Eye (tissue), 1 donor: ENCODE data around the gene RXYLT1.
A peak's percentile ranks its signal among the peaks of the same experiment; 100 is the strongest.
"Not testable (repeated sequence)": the region's sequence is repeated elsewhere in the genome, so short reads cannot be mapped to it uniquely, and the experiment has no call there.

Experiments
- DNase-seq: peaks from one replicate; pipeline ENCODE4 v3.0.0-alpha.2; 2015

RXYLT1 gene

DNA sequence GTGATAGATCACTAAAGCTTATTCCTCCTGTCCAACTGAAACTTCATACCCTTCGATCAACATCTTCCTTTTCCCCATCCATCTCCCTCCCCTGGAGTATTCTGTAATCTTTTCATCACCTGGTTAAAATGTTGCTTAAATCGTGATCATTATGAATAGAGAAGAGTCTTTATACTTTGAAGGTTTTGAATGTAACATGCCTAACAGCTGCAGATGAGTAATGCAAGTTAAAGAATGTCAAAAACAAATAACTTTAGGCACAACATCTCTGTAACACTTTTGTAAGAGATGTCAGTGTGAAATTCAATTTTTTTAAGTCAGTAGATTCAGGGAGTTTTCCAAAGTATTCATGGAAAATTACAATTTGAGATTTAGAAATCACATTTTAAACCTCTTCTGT is 25.0 kb downstream of the RXYLT1 start:
- no peak for DNase-seq

DNA sequence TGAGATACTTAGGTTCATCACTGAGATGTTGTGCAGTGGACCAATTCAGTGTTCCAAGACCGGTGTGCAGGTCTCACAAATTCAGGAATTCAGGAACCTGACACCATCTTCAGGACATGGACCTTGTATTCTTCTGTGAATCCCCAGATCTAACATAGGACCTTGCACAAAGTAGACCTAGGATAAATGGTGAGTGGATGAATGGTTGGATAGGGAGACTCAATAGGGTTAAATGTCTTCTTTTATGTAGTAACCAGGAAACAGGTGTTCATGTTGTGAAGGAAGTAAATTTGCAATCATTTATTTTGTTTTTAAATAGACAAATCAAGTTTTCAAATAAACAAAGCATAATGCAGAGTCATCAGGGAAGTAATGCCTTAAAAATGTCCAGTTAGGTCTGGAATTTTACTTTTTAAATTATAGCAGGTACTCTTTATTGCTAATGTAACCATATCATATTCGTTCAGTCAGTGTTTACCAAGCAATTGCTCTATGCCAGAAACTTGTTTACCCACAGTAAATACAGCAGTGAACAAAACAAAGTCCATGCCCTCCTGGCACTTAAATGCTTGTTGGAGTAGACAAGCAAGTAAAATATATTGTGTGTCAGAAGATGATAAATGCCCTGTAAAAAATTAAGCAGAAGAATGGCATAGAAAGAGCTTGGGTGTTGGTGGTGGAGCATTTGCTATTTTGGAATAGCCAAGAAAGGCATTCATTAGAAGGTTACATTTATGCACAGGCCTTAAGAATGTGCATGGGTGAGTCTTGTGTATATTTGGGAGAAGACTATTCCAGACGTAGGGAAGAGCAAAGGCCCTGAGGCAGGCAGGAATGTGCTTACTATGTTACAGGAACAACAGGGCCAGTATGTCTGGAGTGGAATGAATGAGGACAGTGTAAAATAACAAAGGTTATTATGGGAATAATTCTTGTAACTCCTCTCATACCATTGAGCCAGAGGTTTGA is 26.3 kb downstream of the RXYLT1 start:
- no peak for DNase-seq

DNA sequence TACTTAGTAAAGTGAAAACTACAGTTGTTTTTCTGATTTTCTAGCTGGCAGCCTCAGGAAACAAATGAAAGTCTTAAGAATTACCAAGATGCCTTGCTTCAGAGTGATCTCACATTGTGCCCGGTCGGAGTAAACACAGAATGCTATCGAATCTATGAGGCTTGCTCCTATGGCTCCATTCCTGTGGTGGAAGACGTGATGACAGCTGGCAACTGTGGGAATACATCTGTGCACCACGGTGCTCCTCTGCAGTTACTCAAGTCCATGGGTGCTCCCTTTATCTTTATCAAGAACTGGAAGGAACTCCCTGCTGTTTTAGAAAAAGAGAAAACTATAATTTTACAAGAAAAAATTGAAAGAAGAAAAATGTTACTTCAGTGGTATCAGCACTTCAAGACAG is 28.9 kb downstream of the RXYLT1 start:
- DNase-seq = no peak

- no peak for DNase-seq
Measured at GRCh38 chr12:63809566-63809965, 29.9 kb downstream of the RXYLT1 start.

- DNase-seq = no peak
Measured at GRCh38 chr12:63811334-63811733, 31.6 kb downstream of the RXYLT1 start.

GRCh38 chr12:63811755-63812154 is 32.0 kb downstream of the RXYLT1 start:
- DNase-seq = no peak

- DNase-seq = no peak
Measured at GRCh38 chr12:63814146-63814772, 34.5 kb downstream of the RXYLT1 start.

DNA sequence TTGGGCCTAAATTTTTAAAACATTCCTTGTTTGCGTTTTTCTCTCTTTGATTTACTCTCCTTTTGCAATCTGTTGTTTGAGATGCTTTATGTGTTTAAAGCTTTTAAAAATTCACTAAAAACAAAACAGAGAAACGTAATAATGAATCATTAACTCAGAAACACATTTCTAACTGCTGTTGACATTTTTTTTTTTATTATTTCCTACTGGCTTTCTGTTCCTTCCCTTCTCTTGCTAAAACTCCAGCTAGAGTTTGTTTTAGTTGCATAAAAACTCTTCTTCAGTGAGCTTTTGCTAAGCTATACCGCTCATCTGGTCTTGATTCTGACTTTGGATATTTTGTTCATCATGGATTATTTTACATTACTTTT is 35.8 kb downstream of the RXYLT1 start:
- DNase-seq = no peak

DNA sequence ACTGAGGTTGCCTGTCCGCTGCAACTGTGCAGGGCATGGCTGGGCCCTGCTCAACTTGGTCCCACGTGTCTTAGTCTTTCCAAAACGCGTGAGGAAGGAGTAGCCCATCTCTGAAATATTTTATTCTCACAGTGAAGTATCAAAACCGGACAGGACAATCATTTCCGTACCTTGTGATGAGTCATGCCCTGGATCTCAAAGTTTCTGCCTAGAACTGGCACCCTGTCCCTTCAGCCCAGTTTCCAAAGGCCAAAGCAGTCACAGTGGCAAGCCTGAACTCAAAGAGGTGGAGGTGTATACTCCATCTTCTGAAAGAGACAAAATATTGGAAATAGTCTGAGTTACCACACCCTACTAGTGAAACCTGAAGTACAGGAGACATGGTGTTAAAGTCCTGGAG is 36.3 kb downstream of the RXYLT1 start:
- no peak for DNase-seq

- no peak for DNase-seq
Measured at GRCh38 chr12:63820427-63820826, 40.7 kb downstream of the RXYLT1 start.

- peak; percentile 55 for DNase-seq
Measured at GRCh38 chr12:63821781-63822251, 42.1 kb downstream of the RXYLT1 start.

DNA sequence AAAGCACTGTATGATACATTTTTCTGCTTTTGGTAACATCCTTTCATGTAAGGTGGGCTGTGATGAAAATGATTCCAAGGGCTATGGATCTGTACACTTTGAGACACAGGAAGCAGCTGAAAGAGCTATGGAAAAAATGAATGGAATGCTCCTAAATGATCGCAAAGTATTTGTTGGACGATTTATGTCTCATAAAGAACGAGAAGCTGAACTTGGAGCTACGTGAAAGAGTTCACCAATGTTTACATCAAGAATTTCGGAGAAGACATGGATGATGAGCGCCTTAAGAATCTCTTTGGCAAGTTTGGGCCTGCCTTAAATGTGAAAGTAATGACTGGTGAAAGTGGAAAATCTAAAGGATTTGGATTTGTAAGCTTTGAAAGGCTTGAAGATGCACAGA is 42.6 kb downstream of the RXYLT1 start:
- DNase-seq = peak; percentile 15

GRCh38 chr12:63823040-63823439 is 43.3 kb downstream of the RXYLT1 start:
- DNase-seq = no peak

GRCh38 chr12:63826006-63826585 is 46.4 kb downstream of the RXYLT1 start:
- peak; percentile 73 for DNase-seq

DNA sequence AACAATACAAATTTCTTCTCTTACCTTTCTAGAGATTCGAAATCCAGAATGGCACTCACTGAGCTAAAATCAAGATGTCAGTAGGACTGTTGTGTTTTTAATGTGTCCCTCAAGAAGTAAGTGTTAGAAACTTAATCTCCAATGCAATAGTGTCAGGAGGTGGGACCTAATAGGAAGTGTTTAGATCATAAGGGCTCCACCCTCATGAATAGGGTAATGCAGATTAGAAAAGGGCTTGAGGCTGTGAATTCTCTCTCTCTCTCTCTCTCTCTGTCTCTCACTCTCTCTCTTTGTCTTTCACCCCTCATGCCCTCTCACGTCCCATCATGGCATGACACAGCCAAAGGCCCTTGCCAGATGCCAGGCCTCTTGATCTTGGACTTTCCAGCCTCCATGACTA is 49.2 kb downstream of the RXYLT1 start:
- no peak for DNase-seq

DNA sequence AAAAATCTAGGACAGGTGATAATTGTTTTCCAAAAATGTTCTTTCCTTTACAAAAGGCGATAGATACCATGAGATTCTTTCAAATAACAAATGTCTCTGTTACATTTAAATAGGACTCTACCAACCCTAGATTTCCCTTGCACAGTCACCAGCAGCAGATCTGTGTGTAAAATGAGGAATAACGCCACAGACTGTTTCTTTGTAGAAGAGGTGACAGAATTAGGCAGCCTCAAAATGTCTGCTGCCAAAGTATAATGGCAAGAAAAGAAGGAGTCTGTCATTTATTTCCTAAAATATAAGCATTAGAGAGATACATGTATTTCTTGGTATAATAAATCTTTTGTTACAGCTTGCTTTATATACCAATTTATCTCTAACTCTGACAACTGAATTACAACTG is 56.3 kb downstream of the RXYLT1 start:
- DNase-seq = no peak

GRCh38 chr12:63836936-63837335 is 57.2 kb downstream of the RXYLT1 start:
- no peak for DNase-seq

- DNase-seq = no peak
Measured at GRCh38 chr12:63838411-63838810, 58.7 kb downstream of the RXYLT1 start.

DNA sequence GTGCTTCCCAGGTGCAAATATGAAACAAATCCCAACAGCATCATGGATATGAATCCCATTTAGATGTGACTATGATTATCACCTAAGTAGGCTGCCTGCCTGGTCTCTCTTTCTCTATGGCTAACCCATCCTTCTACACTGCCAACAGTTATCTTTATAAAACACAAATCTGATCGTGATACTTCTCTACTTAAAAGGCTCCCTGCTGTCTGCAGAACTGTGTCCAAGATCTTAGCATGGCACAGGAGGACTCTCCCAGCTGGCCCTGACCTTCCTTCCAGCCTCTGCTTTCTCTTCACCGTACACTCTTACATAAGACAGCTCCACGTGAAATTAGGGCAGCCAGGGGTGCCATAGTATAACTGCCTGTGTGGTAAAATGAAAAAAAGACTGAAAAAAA is 61.3 kb downstream of the RXYLT1 start:
- no peak for DNase-seq

- DNase-seq = no peak
Measured at GRCh38 chr12:63841571-63841970, 61.9 kb downstream of the RXYLT1 start.

- not testable (repeated sequence) for DNase-seq
Measured at GRCh38 chr12:63842750-63843149, 63.0 kb downstream of the RXYLT1 start.

DNA sequence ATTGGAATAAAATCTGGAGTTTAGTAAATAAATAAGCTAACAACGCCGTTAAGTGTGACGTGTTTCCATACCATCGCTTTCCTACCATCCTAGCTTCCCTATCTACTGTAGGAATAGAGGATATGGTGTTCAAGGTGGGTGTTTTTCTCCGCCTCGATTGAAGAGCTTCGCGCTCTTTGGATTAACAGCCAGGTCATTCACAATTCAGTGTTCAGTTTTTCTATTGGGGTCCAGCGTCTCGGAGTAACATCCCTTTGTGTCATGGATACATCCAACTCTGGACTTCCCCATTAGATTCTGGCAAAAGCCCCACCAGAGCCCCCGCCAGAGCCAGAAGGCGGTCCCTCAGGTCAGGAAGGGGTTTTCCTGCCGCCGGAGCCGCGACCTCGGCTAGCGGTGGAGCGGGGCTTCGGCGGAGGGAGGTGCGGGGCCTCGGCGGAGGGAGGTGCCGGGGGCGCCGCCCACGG is 63.6 kb downstream of the RXYLT1 start:
- no peak for DNase-seq

GRCh38 chr12:63843721-63844390 is 64.1 kb downstream of the RXYLT1 start:
- DNase-seq = peak; percentile 97
